Measurements from ENCODE around the gene FUBP1.
"Not testable (repeated sequence)": the region's sequence is repeated elsewhere in the genome, so short reads cannot be mapped to it uniquely, and the experiment has no call there.

The FUBP1 gene

GRCh38 chr1:77978969-77979876, at the start of gene FUBP1:
TSS of gene FUBP1 (minus strand) at chr1:77979072. CDS start at chr1:77979004, 68 bp downstream.
- peak; percentile 48 to 97 (median 89) for DNase-seq

- DNase-seq: not testable (repeated sequence)
Observed at GRCh38 chr1:78021134-78021533, 42.3 kb upstream of the FUBP1 start.

DNA sequence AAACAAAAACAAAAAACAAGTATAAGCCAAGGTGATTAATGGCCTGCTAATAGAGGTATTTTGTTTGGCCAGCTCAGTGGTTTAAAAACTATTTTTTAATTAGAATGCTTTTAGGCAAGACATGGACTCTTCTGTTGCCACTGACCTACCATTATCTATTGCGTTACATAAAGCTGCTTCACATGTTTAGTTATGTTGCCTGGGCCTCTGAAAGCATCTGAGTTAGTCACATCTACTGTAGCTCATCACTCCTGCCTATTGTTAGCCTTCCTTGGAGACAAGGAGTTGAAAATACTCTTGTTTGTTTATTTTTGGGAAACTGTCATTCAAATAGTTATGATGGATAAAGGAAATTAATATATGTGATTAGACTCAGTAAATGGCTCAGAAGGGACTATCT, 40.2 kb upstream of the FUBP1 start:
- DNase-seq: no peak

DNA sequence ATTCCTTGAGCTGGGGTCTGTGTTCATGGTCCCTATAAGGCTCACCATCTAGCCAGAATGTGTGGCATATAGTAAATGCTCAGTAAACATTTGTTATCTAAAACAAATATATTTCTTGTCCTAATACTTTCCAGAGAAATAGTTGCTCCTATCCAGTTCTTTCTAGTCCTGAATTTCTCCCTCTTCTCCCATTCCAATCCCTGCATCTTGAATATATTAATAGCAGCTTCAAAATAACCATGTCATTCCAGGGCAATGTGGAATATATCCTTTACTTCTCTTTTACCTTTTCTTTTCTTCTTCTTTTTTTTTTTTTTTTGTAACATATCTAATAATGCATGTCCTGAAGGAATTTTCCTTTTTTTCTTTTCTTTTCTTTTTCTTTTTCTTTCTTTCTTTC, 36.3 kb upstream of the FUBP1 start:
- no peak for DNase-seq

DNA sequence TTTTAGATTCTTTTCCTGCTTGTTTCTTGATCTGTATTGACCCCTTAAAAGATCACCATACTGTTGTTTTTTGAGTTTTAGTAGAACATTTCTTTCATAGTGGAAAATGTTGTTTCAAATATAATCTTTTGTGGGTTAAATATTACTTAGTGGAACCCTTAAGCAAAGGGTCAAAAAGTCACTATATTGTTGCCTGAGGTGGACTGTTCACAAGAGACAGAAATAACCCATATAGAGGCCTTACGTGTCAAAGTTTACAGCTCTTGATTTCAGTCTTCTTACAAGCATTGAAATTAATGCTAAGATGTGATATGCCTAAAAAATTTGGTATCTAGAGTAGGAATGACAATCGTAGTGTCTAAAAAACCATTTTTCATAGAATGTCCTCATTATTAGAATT, 32.2 kb upstream of the FUBP1 start:
- DNase-seq: no peak

- no peak for DNase-seq
Observed at GRCh38 chr1:78009836-78010235, 31.0 kb upstream of the FUBP1 start.

- no peak for DNase-seq
Observed at GRCh38 chr1:78009276-78009675, 30.4 kb upstream of the FUBP1 start.

- no peak for DNase-seq
Observed at GRCh38 chr1:78007677-78008341, 28.9 kb upstream of the FUBP1 start.

DNA sequence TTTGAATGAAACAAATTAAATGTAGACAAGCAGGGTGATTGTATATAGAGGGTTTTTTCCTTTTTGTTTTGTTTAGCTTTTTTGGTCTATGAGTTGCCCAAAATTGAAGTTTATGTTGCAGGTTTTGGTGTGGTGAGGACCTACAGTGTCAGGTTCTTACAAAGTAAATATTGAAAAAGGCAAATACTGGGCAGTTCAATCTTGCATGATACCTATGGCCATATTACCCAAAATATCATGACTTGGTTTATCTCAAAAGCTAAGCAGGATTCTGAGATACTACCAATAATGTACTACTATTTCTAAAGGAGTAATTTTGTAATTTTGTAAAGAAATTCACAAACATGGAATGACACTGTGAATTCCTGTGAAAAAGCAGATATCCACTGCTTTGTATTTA, 27.6 kb upstream of the FUBP1 start:
- DNase-seq: no peak

DNA sequence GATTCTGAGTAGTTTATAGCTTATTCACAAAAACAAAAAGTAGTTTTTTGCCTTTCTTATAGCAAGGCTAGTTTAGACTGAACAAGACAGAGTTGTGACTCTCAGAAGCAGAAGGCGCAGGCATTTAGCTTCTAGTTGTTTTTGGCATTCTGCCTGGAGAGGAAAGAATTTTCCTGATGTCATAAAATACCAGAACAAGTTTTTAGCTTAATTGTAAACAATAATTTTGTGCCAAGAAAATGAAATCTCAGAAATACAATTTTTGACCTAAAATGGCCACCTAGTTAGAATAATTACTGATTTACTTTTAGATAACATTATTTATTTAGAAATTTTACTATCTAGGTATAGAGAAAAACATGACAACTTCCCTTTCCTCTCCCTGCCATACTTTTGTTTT, 26.9 kb upstream of the FUBP1 start:
- no peak for DNase-seq

- no peak for DNase-seq
Observed at GRCh38 chr1:78005448-78005722, 26.5 kb upstream of the FUBP1 start.

GRCh38 chr1:78004719-78005447, 26.0 kb upstream of the FUBP1 start, which contains the start of gene DNAJB4:
TSS of gene DNAJB4 (plus strand) at chr1:78004939. CDS start at chr1:78005111, 172 bp downstream.
- peak in 49 of 56 donors; percentile 3 to 92 (median 58) for DNase-seq

GRCh38 chr1:78003882-78004718, 25.2 kb upstream of the FUBP1 start:
- DNase-seq: peak in 27 of 56 donors; percentile 0 to 48 (median 9)

GRCh38 chr1:78003070-78003746, 24.3 kb upstream of the FUBP1 start:
- no peak for DNase-seq

- DNase-seq: not testable (repeated sequence)
Observed at GRCh38 chr1:78000536-78000935, 21.7 kb upstream of the FUBP1 start.

DNA sequence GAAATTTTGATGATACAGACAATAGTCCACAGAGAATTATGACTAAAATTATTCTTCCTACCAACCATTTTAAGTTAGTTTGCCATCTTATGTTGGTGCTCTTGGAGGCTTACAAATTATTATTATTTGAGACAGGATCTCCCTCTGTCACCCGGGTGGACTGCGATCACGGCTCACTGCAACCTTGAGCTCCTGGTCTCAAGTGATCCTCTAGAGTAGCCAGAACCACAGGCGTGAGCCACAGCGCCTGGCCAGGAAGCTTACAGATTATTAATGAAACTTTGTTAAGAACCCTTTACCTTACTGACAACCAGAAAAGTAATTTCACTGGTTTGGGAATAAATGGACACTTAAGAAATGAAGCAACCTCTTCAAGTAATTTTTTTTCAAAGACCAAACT, 17.9 kb upstream of the FUBP1 start:
- DNase-seq: no peak

- no peak for DNase-seq
Observed at GRCh38 chr1:77994117-77994705, 15.3 kb upstream of the FUBP1 start.

DNA sequence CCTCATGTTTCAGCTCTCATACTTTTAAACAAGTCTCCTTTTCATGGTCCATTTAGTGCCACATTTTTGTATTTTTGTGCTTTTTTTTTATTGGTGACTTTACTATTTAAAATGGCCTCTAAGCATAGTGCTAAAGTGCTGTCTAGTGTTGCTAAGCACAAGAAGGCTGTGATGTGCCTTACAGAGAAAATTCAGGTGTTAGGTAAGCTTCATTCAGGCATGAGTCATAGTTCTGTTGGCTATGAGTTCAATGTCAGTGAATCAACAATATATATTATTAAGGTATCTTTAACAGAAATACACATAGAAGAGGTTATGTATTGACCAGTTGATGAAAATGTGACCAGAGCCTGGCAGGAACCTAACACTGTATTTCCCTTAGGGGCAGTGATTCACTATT, 12.8 kb upstream of the FUBP1 start:
- DNase-seq: no peak

DNA sequence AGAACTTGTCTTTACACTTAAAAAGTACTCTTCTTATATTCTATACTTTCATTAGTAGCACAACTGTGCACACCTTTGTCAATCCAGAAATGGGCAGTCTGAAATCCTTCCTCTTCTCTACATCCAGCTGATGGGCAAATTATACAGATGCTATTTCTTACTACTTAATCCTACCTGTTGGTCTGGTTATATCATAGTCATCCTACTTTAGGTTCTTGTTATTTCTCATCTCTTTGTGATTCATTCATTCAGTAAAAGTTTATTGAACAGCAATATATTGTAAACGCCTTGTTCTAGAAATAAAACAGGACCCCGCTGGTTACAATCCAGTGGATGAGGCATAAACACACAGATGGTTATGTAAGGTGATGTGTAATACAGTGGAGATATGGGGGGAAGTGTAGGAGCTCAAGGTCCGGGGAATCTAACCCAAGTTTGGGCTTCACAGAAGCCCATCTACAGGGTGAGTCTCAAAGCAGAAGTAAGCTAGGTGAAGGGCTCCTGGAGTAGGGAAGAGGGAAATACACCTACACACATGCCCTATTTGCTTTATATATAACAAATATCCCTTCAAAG, 11.8 kb upstream of the FUBP1 start:
- no peak for DNase-seq

GRCh38 chr1:77989744-77990143, 10.9 kb upstream of the FUBP1 start:
- no peak for DNase-seq
